Upper lobe of right lung (tissue), 1 donor: ENCODE results near the gene TYRP1. TPM values are rescaled to one million over a fixed set of nuclear protein-coding genes. Genes with fewer than 3 reads are reported as not detected.
A peak's percentile ranks its signal among the peaks of the same experiment; 100 is the strongest.

Experiments
- ATAC-seq: fragments of 200-7000 bp; cut with Tn5 transposase; one replicate; pipeline ENCODE4 v1.9.1; 2020; ENCODE audit warnings: mild to moderate bottlenecking, moderate library complexity
- DNase-seq: peaks from one replicate; pipeline ENCODE4 v3.0.0-alpha.2; 2020
- H3K27ac ChIP-seq: fragments of 200-600 bp; one replicate; pipeline ENCODE4 v1.8.0; 2022
- H3K27me3 ChIP-seq: fragments of 200-600 bp; one replicate; pipeline ENCODE4 v1.8.0; 2022; ENCODE audit warnings: mild to moderate bottlenecking
- H3K36me3 ChIP-seq: fragments of 200-600 bp; one replicate; pipeline ENCODE4 v1.8.0; 2022
- H3K4me1 ChIP-seq: fragments of 200-600 bp; one replicate; pipeline ENCODE4 v1.8.0; 2022
- H3K4me3 ChIP-seq: fragments of 200-600 bp; one replicate; pipeline ENCODE4 v1.8.0; 2022; ENCODE audit warnings: mild to moderate bottlenecking
- H3K9me3 ChIP-seq: fragments of 200-600 bp; one replicate; pipeline ENCODE4 v1.8.0; 2022
- CTCF ChIP-seq: fragments of 200-600 bp; IDR thresholded peaks from one replicate; pipeline ENCODE4 v1.8.0; 2022; ENCODE audit warnings: antibody characterized with exemption
- intact Hi-C: fragments of 100-400 bp; cut with DNase I; formaldehyde crosslinking; loops from one replicate; pipeline ENCODE4 v1.11.0; 2022
- total RNA-seq: library from RNA; stranded (reverse); fragmentation: NEBNext Ultra II Directional; extraction: Animal tissue kit (Norgen Biotek cat#: 25700); gene quantifications from one replicate; pipeline ENCODE4 v1.2.1, GENCODE V29; 2021
- donor health status: DM: no; HTN: yes; CAD: no; lungs with severe emphysema.

TYRP1 gene
- total RNA-seq, 1 donor from 2014 or later, result 7.1 TPM

- intact Hi-C loops, result no loop called here
- no peak overlapping the region for H3K27ac ChIP-seq
- DNase-seq, result no peak
- ATAC-seq, result peak; percentile 86
- no peaks in the 10 kb centered on the region for H3K4me1 ChIP-seq
- H3K9me3 ChIP-seq, result no peaks in the 10 kb centered on the region
- no peak for TF ChIP-seq CTCF
- no peak overlapping the region for H3K4me3 ChIP-seq
- H3K27me3 ChIP-seq, result no peaks in the 10 kb centered on the region
- H3K36me3 ChIP-seq, result no peaks in the 10 kb centered on the region
Observed at GRCh38 chr9:12759761-12760160, 66.6 kb downstream of the TYRP1 start.

Other genes starting within 250 kb of the TYRP1 start
- 32.3 TPM for gene LURAP1L, start 81.6 kb downstream of the TYRP1 start, total RNA-seq